ENCODE measurements around the gene NET1. TPM values are rescaled to one million over a fixed set of nuclear protein-coding genes. Genes with fewer than 3 reads are reported as not detected.

NET1 gene
- total and polyA plus RNA-seq, 2 experiments from 2014 or later = 36.5 to 42.9 TPM

- 95 to 100% methylated on average over 1 of the region's 1 CpG for WGBS, 2 experiments (ENCODE audit: low coverage in 1 of 2, low lambda C conversion rate in 2 of 2, missing lambda C conversion rate in 2 of 2)
- TF ChIP-seq EZH2phosphoT487 (IDR thresholded peaks at IDR 0.05; ENCODE audit: insufficient read depth, low read depth) (no peak), EZH2 (IDR thresholded peaks at IDR 0.05; ENCODE audit: insufficient read depth, poor library complexity, severe bottlenecking) (no peak)
- Histone ChIP-seq H3K4me3 (no peak overlapping the region), H3K27ac (no peak overlapping the region), H3K9me2 (ENCODE audit: insufficient read depth) (no peaks in the 10 kb centered on the region), H3K9me3 (ENCODE audit: low read depth) (no peaks in the 10 kb centered on the region), H4K20me1 (ENCODE audit: insufficient read depth) (no peaks in the 10 kb centered on the region), H3K36me3 (ENCODE audit: low read depth) (no peaks in the 10 kb centered on the region), H3F3A (ENCODE audit: insufficient read depth) (peaks cover 23% of the 10 kb centered on the region), H3K79me2 (ENCODE audit: insufficient read depth) (0 out of 2 replicates have a peak, but pooled peaks cover 15% of the 10 kb centered on the region), H3K4me2 (ENCODE audit: unreplicated experiment) (no peak overlapping the region), H3K9ac (0 out of 2 replicates have a peak overlapping the region, but pooled peaks have one; percentile 80), H3K4me1 (ENCODE audit: insufficient read depth) (peaks cover 15% of the 10 kb centered on the region), H2AFZ (0 out of 2 replicates have a peak overlapping the region, but pooled peaks have one; percentile 86), H3K27me3 (replicated peaks; ENCODE audit: insufficient read depth) (no peaks in the 10 kb centered on the region)
- no peak for DNase-seq
- in situ Hi-C loops (cut with MboI) = no loop called here
Observed at GRCh38 chr10:5433182-5433581, 20.8 kb downstream of the NET1 start.

GRCh38 chr10:5434017-5434753 is 21.8 kb downstream of the NET1 start:
- H2AFZ ChIP-seq = peak overlapping the region; percentile 86
- H3K9me3 ChIP-seq (ENCODE audit: low read depth) = no peaks in the 10 kb centered on the region
- H3K9ac ChIP-seq = peak overlapping the region; percentile 80
- peak overlapping the region; percentile 50 for H3K4me3 ChIP-seq
- peaks cover 15% of the 10 kb centered on the region for H3K4me1 ChIP-seq (ENCODE audit: insufficient read depth)
- in situ Hi-C loops (cut with MboI) = no loop called here
- H3K9me2 ChIP-seq (ENCODE audit: insufficient read depth) = no peaks in the 10 kb centered on the region
- H3K79me2 ChIP-seq (ENCODE audit: insufficient read depth) = 0 out of 2 replicates have a peak, but pooled peaks cover 15% of the 10 kb centered on the region
- no peak for TF ChIP-seq EZH2phosphoT487 (IDR thresholded peaks at IDR 0.05; ENCODE audit: insufficient read depth, low read depth)
- no peak for TF ChIP-seq EZH2 (IDR thresholded peaks at IDR 0.05; ENCODE audit: insufficient read depth, poor library complexity, severe bottlenecking)
- no peaks in the 10 kb centered on the region for H3K27me3 ChIP-seq (replicated peaks; ENCODE audit: insufficient read depth)
- H4K20me1 ChIP-seq (ENCODE audit: insufficient read depth) = no peaks in the 10 kb centered on the region
- peaks cover 23% of the 10 kb centered on the region for H3F3A ChIP-seq (ENCODE audit: insufficient read depth)
- peak overlapping the region; percentile 93 for H3K27ac ChIP-seq
- H3K4me2 ChIP-seq (ENCODE audit: unreplicated experiment) = peak overlapping the region; percentile 87
- peak; percentile 82 for DNase-seq
- H3K36me3 ChIP-seq (ENCODE audit: low read depth) = no peaks in the 10 kb centered on the region
- WGBS, 2 experiments (ENCODE audit: low coverage in 1 of 2, low lambda C conversion rate in 2 of 2, missing lambda C conversion rate in 2 of 2) = 31 to 35% methylated on average over 3 of the region's 3 CpGs

- H3K27me3 ChIP-seq (replicated peaks; ENCODE audit: insufficient read depth) = no peaks in the 10 kb centered on the region
- H3K4me2 ChIP-seq (ENCODE audit: unreplicated experiment) = no peak overlapping the region
- H3K9ac ChIP-seq = no peak overlapping the region
- H3F3A ChIP-seq (ENCODE audit: insufficient read depth) = peaks cover 23% of the 10 kb centered on the region
- H3K9me3 ChIP-seq (ENCODE audit: low read depth) = no peaks in the 10 kb centered on the region
- in situ Hi-C loops (cut with MboI) = no loop called here
- peaks cover 15% of the 10 kb centered on the region for H3K4me1 ChIP-seq (ENCODE audit: insufficient read depth)
- TF ChIP-seq EZH2phosphoT487 (IDR thresholded peaks at IDR 0.05; ENCODE audit: insufficient read depth, low read depth) = no peak
- TF ChIP-seq EZH2 (IDR thresholded peaks at IDR 0.05; ENCODE audit: insufficient read depth, poor library complexity, severe bottlenecking) = no peak
- H3K79me2 ChIP-seq (ENCODE audit: insufficient read depth) = 0 out of 2 replicates have a peak, but pooled peaks cover 15% of the 10 kb centered on the region
- 97 to 98% methylated on average over 3 of the region's 3 CpGs for whole genome bisulfite sequencing, 2 experiments (ENCODE audit: low coverage in 1 of 2, low lambda C conversion rate in 2 of 2, missing lambda C conversion rate in 2 of 2)
- no peak overlapping the region for H2AFZ ChIP-seq
- no peaks in the 10 kb centered on the region for H4K20me1 ChIP-seq (ENCODE audit: insufficient read depth)
- H3K27ac ChIP-seq = no peak overlapping the region
- no peaks in the 10 kb centered on the region for H3K9me2 ChIP-seq (ENCODE audit: insufficient read depth)
- no peak overlapping the region for H3K4me3 ChIP-seq
- no peaks in the 10 kb centered on the region for H3K36me3 ChIP-seq (ENCODE audit: low read depth)
- no peak for DNase-seq
Observed at GRCh38 chr10:5435328-5435727, 23.0 kb downstream of the NET1 start.

DNA sequence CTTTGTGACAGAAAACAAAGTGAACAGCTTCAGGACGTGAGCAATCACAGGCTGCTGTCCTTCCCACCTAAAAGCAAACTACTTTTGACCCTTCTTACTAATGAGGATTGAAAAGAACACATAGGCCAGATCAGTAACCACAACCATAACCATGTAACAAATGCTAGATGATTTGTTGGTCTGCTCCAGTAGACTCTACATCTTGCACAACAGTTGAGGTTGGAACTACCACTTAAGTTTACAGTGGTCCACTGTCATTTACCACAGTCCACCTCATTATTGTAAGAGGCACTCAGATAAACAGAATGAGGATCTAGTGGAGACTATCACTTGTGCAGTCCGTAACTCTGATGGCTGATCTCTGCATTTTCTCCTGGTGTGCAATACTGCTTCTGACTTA is 27.8 kb downstream of the NET1 start:
- Histone ChIP-seq H2AFZ (no peak overlapping the region), H3K27ac (no peak overlapping the region), H3K27me3 (replicated peaks; ENCODE audit: insufficient read depth) (no peaks in the 10 kb centered on the region), H3K4me1 (ENCODE audit: insufficient read depth) (no peaks in the 10 kb centered on the region), H3K4me2 (ENCODE audit: unreplicated experiment) (no peak overlapping the region), H3K79me2 (ENCODE audit: insufficient read depth) (peaks cover 29% of the 10 kb centered on the region), H3F3A (ENCODE audit: insufficient read depth) (peaks cover 6% of the 10 kb centered on the region; the same call in 1 of the 2 replicates), H3K9ac (no peak overlapping the region), H3K9me3 (ENCODE audit: low read depth) (no peaks in the 10 kb centered on the region), H4K20me1 (ENCODE audit: insufficient read depth) (no peaks in the 10 kb centered on the region), H3K4me3 (no peak overlapping the region), H3K9me2 (ENCODE audit: insufficient read depth) (no peaks in the 10 kb centered on the region), H3K36me3 (ENCODE audit: low read depth) (no peaks in the 10 kb centered on the region)
- in situ Hi-C loops (cut with MboI) = loop anchor here (5.0 kb wide), 1 partner anchor 187 kb away; no protein-coding TSS in a partner anchor
- no peak for DNase-seq
- WGBS, 2 experiments (ENCODE audit: low coverage in 1 of 2, low lambda C conversion rate in 2 of 2, missing lambda C conversion rate in 2 of 2) = 98 to 99% methylated on average over 2 of the region's 2 CpGs
- no peak for TF ChIP-seq EZH2 (IDR thresholded peaks at IDR 0.05; ENCODE audit: insufficient read depth, poor library complexity, severe bottlenecking)
- no peak for TF ChIP-seq EZH2phosphoT487 (IDR thresholded peaks at IDR 0.05; ENCODE audit: insufficient read depth, low read depth)

Data from GM23248 (cell line).